Ishikawa (cell line): ENCODE measurements around the gene TRAPPC1.

Experiments
- CREB1 ChIP-seq: IDR thresholded peaks from 2 replicates; pipeline ENCODE4 v1.6.1; 2012; ENCODE audit warnings: low read depth
- EP300 ChIP-seq: IDR thresholded peaks from 2 replicates; pipeline ENCODE4 v1.6.1; 2012; ENCODE audit warnings: borderline replicate concordance
- FOXM1 ChIP-seq: IDR thresholded peaks from 2 replicates; pipeline ENCODE4 v1.6.1; 2012; ENCODE audit warnings: low read depth, borderline replicate concordance
- MAX ChIP-seq: IDR thresholded peaks from 2 replicates; pipeline ENCODE4 v1.6.1; 2012
- RAD21 ChIP-seq: IDR thresholded peaks from 2 replicates; pipeline ENCODE4 v1.6.1; 2012; ENCODE audit warnings: low read depth
- TAF1 ChIP-seq: IDR thresholded peaks from 2 replicates; pipeline ENCODE4 v1.6.1; 2012; ENCODE audit warnings: low read depth, mild to moderate bottlenecking
- TEAD4 ChIP-seq: IDR thresholded peaks from 2 replicates; pipeline ENCODE4 v1.6.1; 2012
- USF1 ChIP-seq: IDR thresholded peaks from 2 replicates; pipeline ENCODE4 v1.6.1; 2012
- YY1 ChIP-seq: IDR thresholded peaks from 2 replicates; pipeline ENCODE4 v1.6.1; 2012; ENCODE audit warnings: low read depth

- no peak for TF ChIP-seq RAD21
- TF ChIP-seq EP300 = no peak
- no peak; the same call in 1 of the 2 replicates for TF ChIP-seq TAF1
- no peak for TF ChIP-seq TEAD4
- TF ChIP-seq YY1 = no peak
- TF ChIP-seq MAX = peak; percentile 71
- TF ChIP-seq CREB1 = no peak
- TF ChIP-seq USF1 = peak; percentile 57
- no peak for TF ChIP-seq FOXM1
These were observed 46.1 kb downstream of the TRAPPC1 start for GRCh38 chr17:7885367-7886226.
